Thoracic aorta (tissue), 2 donors: ENCODE data around the gene PLEKHG3. TPM values are rescaled to one million over a fixed set of nuclear protein-coding genes. Genes with fewer than 3 reads are reported as not detected.
A peak's percentile ranks its signal among the peaks of the same experiment; 100 is the strongest.

Experiments used
- ATAC-seq: fragments of 150-250 bp; one replicate; pipeline ENCODE4 v1.8.0; 2017; ENCODE audit warnings: low read depth; ENCODE audit not compliant: insufficient number of reproducible peaks, low FRiP score
- DNase-seq: peaks from one replicate; pipeline ENCODE4 v3.0.0-alpha.2; 2020; ENCODE audit warnings: low spot score
- H3K27ac ChIP-seq, 2 donors: fragments of 200-600 bp; sonication (generic); 1 replicate in 1 of 2; 2 replicates in 1 of 2; pipeline ENCODE4 v1.5.1; 2016; ENCODE audit warnings: mild to moderate bottlenecking in 2 of 2, moderate library complexity in 2 of 2
- H3K27me3 ChIP-seq: fragments of 200-600 bp; sonication (generic); replicated peaks from 2 replicates; pipeline ENCODE4 v1.6.0; 2016; ENCODE audit warnings: mild to moderate bottlenecking; ENCODE audit not compliant: insufficient read depth
- H3K36me3 ChIP-seq: fragments of 200-600 bp; sonication (generic); one replicate; pipeline ENCODE4 v1.5.1; 2016
- H3K4me1 ChIP-seq, 2 donors: fragments of 200-600 bp; sonication (generic); 1 replicate in 1 of 2; 2 replicates in 1 of 2; pipeline versions ENCODE4 v1.5.1 to v1.6.0; 2016; ENCODE audit warnings: low read depth in 2 of 2, mild to moderate bottlenecking in 1 of 2; ENCODE audit not compliant: control insufficient read depth in 1 of 2
- H3K4me3 ChIP-seq: fragments of 200-600 bp; sonication (generic); 2 replicates; pipeline ENCODE4 v1.5.1; 2016; ENCODE audit warnings: mild to moderate bottlenecking
- H3K9me3 ChIP-seq: fragments of 200-600 bp; sonication (generic); 2 replicates; pipeline ENCODE4 v1.5.1; 2016
- CTCF ChIP-seq: fragments of 200-600 bp; sonication (generic); IDR thresholded peaks from one replicate; pipeline ENCODE4 v1.5.1; 2019; ENCODE audit warnings: antibody characterized with exemption
- total RNA-seq, 2 donors: library from RNA; depleted of rRNA; stranded (reverse); fragments of >200 nt; gene quantifications; one replicate each; pipeline versions ENCODE4 v1.1.0 to v1.2.3, GENCODE V29; 2016

Gene PLEKHG3
- total RNA-seq, 2 donors from 2014 or later, result 63.2 to 71.5 TPM

- H3K27me3 ChIP-seq, result no peaks in the 10 kb centered on the region
- no peak for DNase-seq
- no peak overlapping the region for H3K4me3 ChIP-seq
- TF ChIP-seq CTCF, result no peak
- H3K4me1 ChIP-seq, result peaks cover 11 to 52% of the 10 kb centered on the region in 2 donors
- ATAC-seq, result no peak
- no peaks in the 10 kb centered on the region for H3K9me3 ChIP-seq
- H3K27ac ChIP-seq, result peak overlapping the region; percentile 46 to 55
- H3K36me3 ChIP-seq, result peaks cover 73% of the 10 kb centered on the region
Measured at GRCh38 chr14:64737391-64738280, 33.4 kb downstream of the PLEKHG3 start.

GRCh38 chr14:64738281-64738804 lies 34.1 kb downstream of the PLEKHG3 start:
- Histone ChIP-seq H3K9me3 (no peaks in the 10 kb centered on the region), H3K27ac (peak overlapping the region; percentile 37 to 46), H3K27me3 (no peaks in the 10 kb centered on the region), H3K4me1 (peaks cover 8 to 45% of the 10 kb centered on the region in 2 donors), H3K4me3 (no peak overlapping the region), H3K36me3 (peaks cover 74% of the 10 kb centered on the region)
- DNase-seq (no peak), ATAC-seq (no peak)
- no peak for TF ChIP-seq CTCF

- DNase-seq, result no peak
- Histone ChIP-seq H3K27ac (no peak overlapping the region), H3K9me3 (no peaks in the 10 kb centered on the region), H3K27me3 (no peaks in the 10 kb centered on the region), H3K4me3 (no peak overlapping the region), H3K4me1 (peaks cover 14 to 41% of the 10 kb centered on the region in 2 donors), H3K36me3 (peaks cover 79% of the 10 kb centered on the region)
- no peak for TF ChIP-seq CTCF
- ATAC-seq, result no peak
Measured at GRCh38 chr14:64741200-64741599, 37.0 kb downstream of the PLEKHG3 start.

GRCh38 chr14:64741961-64742360 lies 37.7 kb downstream of the PLEKHG3 start:
- peaks cover 21 to 41% of the 10 kb centered on the region in 2 donors for H3K4me1 ChIP-seq
- ATAC-seq (no peak), DNase-seq (no peak)
- no peak overlapping the region for H3K4me3 ChIP-seq
- no peaks in the 10 kb centered on the region for H3K9me3 ChIP-seq
- H3K36me3 ChIP-seq, result peaks cover 72% of the 10 kb centered on the region
- no peak overlapping the region for H3K27ac ChIP-seq
- no peak for TF ChIP-seq CTCF
- H3K27me3 ChIP-seq, result no peaks in the 10 kb centered on the region

GRCh38 chr14:64743061-64743460 lies 38.8 kb downstream of the PLEKHG3 start:
- H3K36me3 ChIP-seq, result peaks cover 64% of the 10 kb centered on the region
- TF ChIP-seq CTCF, result no peak
- no peak for ATAC-seq
- no peaks in the 10 kb centered on the region for H3K27me3 ChIP-seq
- peak overlapping the region in 1 of 2 donors; percentile 58 for H3K27ac ChIP-seq
- H3K4me1 ChIP-seq, result peaks cover 26 to 39% of the 10 kb centered on the region in 2 donors
- no peak for DNase-seq
- no peaks in the 10 kb centered on the region for H3K9me3 ChIP-seq
- no peak overlapping the region for H3K4me3 ChIP-seq
